Breast epithelium (tissue), 4 donors: ENCODE data around the gene KLF3. TPM values are rescaled to one million over a fixed set of nuclear protein-coding genes. Genes with fewer than 3 reads are reported as not detected.

Experiments
- DNase-seq, 2 donors: peaks; one replicate each; pipeline ENCODE4 v3.0.0-alpha.2; 2019; ENCODE audit warnings: low spot score in 2 of 2
- H3K27ac ChIP-seq, 2 donors: fragments of 200-600 bp; sonication (generic) in 1 of 2; one replicate each; pipeline ENCODE4 v1.5.1; 2016 to 2019; ENCODE audit warnings: mild to moderate bottlenecking in 1 of 2
- H3K27me3 ChIP-seq, 2 donors: fragments of 200-600 bp; sonication (generic) in 1 of 2; one replicate each; pipeline versions ENCODE4 v1.5.1 to v1.6.0; 2017 to 2019; ENCODE audit warnings: control low read depth in 1 of 2, mild to moderate bottlenecking in 1 of 2
- H3K36me3 ChIP-seq: fragments of 200-600 bp; one replicate; pipeline ENCODE4 v1.5.1; 2019
- H3K4me1 ChIP-seq, 2 donors: fragments of 200-600 bp; sonication (generic); one replicate each; pipeline ENCODE4 v1.5.1; 2016 to 2019; ENCODE audit warnings: control low read depth in 1 of 2
- H3K4me3 ChIP-seq, 3 donors: fragments of 200-600 bp; sonication (generic); 1 replicate in 2 of 3; 2 replicates in 1 of 3; pipeline ENCODE4 v1.5.1; 2016 to 2019; ENCODE audit warnings: mild to moderate bottlenecking in 3 of 3, moderate library complexity in 2 of 3
- H3K9me3 ChIP-seq, 2 donors: fragments of 200-600 bp; sonication (generic) in 1 of 2; one replicate each; pipeline ENCODE4 v1.5.1; 2016 to 2019; ENCODE audit warnings: control low read depth in 1 of 2
- POLR2A ChIP-seq: fragments of 450-650 bp; IDR thresholded peaks from one replicate; pipeline ENCODE4 v1.6.1; 2016; ENCODE audit warnings: antibody characterized with exemption, mild to moderate bottlenecking, moderate library complexity
- POLR2AphosphoS5 ChIP-seq, 3 donors: sonication (generic); formaldehyde crosslinking; IDR thresholded peaks; one replicate each; pipeline ENCODE4 v1.6.1; 2017; ENCODE audit warnings: antibody characterized with exemption in 3 of 3
- intact Hi-C: fragments of 100-400 bp; cut with DNase I; formaldehyde crosslinking; loops from one replicate; pipeline ENCODE4 v1.15.1; 2023; ENCODE audit warnings: low total_unique reads
- total RNA-seq, 3 donors: library from RNA; depleted of rRNA; stranded (reverse); fragments of >200 nt; gene quantifications; one replicate each; pipeline ENCODE4 v1.1.0, GENCODE V29; 2016
- TF ChIP-seq, protein P1 (sequence below), 3 donors: fragments of 450-650 bp; IDR thresholded peaks; one replicate each; pipeline ENCODE4 v1.5.1; 2016 to 2017; ENCODE audit warnings: antibody characterized with exemption in 3 of 3, mild to moderate bottlenecking in 3 of 3, moderate library complexity in 3 of 3

The KLF3 gene
- total RNA-seq, 3 donors from 2014 or later: 33.4 to 48.5 (median 36.0) TPM

GRCh38 chr4:38650133-38650532 lies 13.9 kb upstream of the KLF3 start:
- DNase-seq: no peak
- Histone ChIP-seq H3K27ac (no peak overlapping the region), H3K36me3 (no peaks in the 10 kb centered on the region), H3K4me3 (no peak overlapping the region), H3K27me3 (no peaks in the 10 kb centered on the region), H3K4me1 (no peaks in the 10 kb centered on the region), H3K9me3 (no peaks in the 10 kb centered on the region)
- TF ChIP-seq POLR2AphosphoS5 (IDR thresholded peaks at IDR 0.05): no peak
- TF ChIP-seq, protein P1, sequence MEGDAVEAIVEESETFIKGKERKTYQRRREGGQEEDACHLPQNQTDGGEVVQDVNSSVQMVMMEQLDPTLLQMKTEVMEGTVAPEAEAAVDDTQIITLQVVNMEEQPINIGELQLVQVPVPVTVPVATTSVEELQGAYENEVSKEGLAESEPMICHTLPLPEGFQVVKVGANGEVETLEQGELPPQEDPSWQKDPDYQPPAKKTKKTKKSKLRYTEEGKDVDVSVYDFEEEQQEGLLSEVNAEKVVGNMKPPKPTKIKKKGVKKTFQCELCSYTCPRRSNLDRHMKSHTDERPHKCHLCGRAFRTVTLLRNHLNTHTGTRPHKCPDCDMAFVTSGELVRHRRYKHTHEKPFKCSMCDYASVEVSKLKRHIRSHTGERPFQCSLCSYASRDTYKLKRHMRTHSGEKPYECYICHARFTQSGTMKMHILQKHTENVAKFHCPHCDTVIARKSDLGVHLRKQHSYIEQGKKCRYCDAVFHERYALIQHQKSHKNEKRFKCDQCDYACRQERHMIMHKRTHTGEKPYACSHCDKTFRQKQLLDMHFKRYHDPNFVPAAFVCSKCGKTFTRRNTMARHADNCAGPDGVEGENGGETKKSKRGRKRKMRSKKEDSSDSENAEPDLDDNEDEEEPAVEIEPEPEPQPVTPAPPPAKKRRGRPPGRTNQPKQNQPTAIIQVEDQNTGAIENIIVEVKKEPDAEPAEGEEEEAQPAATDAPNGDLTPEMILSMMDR (IDR thresholded peaks at IDR 0.05): no peak
- TF ChIP-seq POLR2A: no peak
- intact Hi-C loops: no loop called here

- intact Hi-C loops: no loop called here
Observed at GRCh38 chr4:38654273-38654672, 9.7 kb upstream of the KLF3 start.

GRCh38 chr4:38656111-38656510 lies 7.9 kb upstream of the KLF3 start:
- H3K4me3 ChIP-seq: no peak overlapping the region
- DNase-seq: no peak
- no peaks in the 10 kb centered on the region for H3K36me3 ChIP-seq
- H3K27me3 ChIP-seq: no peaks in the 10 kb centered on the region
- no peaks in the 10 kb centered on the region for H3K4me1 ChIP-seq
- H3K9me3 ChIP-seq: no peaks in the 10 kb centered on the region
- intact Hi-C loops: no loop called here
- H3K27ac ChIP-seq: no peak overlapping the region
- TF ChIP-seq, protein P1 (IDR thresholded peaks at IDR 0.05): no peak
- no peak for TF ChIP-seq POLR2AphosphoS5 (IDR thresholded peaks at IDR 0.05)
- no peak for TF ChIP-seq POLR2A

More at GRCh38 chr4:38654273-38654672, 9.7 kb upstream of the KLF3 start:
- no peaks in the 10 kb centered on the region for H3K9me3 ChIP-seq
- no peak for DNase-seq
- H3K4me3 ChIP-seq: no peak overlapping the region
- no peak for TF ChIP-seq POLR2A
- TF ChIP-seq POLR2AphosphoS5 (IDR thresholded peaks at IDR 0.05): no peak
- H3K36me3 ChIP-seq: no peaks in the 10 kb centered on the region
- H3K27ac ChIP-seq: no peak overlapping the region
- H3K27me3 ChIP-seq: no peaks in the 10 kb centered on the region
- no peaks in the 10 kb centered on the region for H3K4me1 ChIP-seq

GRCh38 chr4:38659346-38659745 lies 4.7 kb upstream of the KLF3 start:
- DNase-seq: no peak
- Histone ChIP-seq H3K9me3 (no peaks in the 10 kb centered on the region), H3K27me3 (no peaks in the 10 kb centered on the region), H3K4me1 (no peaks in the 10 kb centered on the region), H3K4me3 (no peak overlapping the region), H3K36me3 (no peaks in the 10 kb centered on the region), H3K27ac (no peak overlapping the region)
- intact Hi-C loops: no loop called here
- TF ChIP-seq POLR2A: no peak
- TF ChIP-seq, protein P1 (IDR thresholded peaks at IDR 0.05): no peak
- no peak for TF ChIP-seq POLR2AphosphoS5 (IDR thresholded peaks at IDR 0.05)

DNA sequence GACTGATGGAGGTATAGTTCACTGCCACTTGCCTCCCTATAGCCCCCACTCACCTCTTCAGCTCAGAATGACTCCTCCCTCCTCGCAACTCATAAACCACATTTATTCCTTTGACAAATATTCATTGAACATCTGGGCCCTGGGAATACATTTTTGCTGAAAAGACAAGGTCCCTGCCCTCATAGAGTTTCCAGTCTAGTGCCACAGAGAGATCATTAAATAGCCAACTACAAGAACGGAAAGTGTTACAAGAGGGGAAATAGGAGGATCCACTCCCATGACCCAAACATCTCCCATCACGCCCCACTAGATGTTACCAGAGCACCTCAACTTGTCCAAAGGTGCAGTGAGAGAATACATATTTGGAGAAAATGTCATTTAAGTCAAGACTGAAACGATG lies 3.2 kb upstream of the KLF3 start:
- no peak overlapping the region for H3K27ac ChIP-seq

More for the DNA sequence above, 3.2 kb upstream of the KLF3 start:
- TF ChIP-seq, protein P1 (IDR thresholded peaks at IDR 0.05): no peak
- no peak for TF ChIP-seq POLR2AphosphoS5 (IDR thresholded peaks at IDR 0.05)
- TF ChIP-seq POLR2A: no peak
- no peak for DNase-seq
- H3K4me3 ChIP-seq: no peak overlapping the region
- no peaks in the 10 kb centered on the region for H3K27me3 ChIP-seq
- H3K36me3 ChIP-seq: no peaks in the 10 kb centered on the region
- H3K9me3 ChIP-seq: no peaks in the 10 kb centered on the region
- peaks cover 0 to 4% of the 10 kb centered on the region in 2 donors for H3K4me1 ChIP-seq
- intact Hi-C loops: no loop called here
